8988T (cell line): ENCODE results near the gene SWAP70.
"Not testable (repeated sequence)": the region's sequence is repeated elsewhere in the genome, so short reads cannot be mapped to it uniquely, and the experiment has no call there.

Experiments used
- DNase-seq: peaks from one replicate; pipeline ENCODE4 v3.0.0; 2011

SWAP70 gene

DNA sequence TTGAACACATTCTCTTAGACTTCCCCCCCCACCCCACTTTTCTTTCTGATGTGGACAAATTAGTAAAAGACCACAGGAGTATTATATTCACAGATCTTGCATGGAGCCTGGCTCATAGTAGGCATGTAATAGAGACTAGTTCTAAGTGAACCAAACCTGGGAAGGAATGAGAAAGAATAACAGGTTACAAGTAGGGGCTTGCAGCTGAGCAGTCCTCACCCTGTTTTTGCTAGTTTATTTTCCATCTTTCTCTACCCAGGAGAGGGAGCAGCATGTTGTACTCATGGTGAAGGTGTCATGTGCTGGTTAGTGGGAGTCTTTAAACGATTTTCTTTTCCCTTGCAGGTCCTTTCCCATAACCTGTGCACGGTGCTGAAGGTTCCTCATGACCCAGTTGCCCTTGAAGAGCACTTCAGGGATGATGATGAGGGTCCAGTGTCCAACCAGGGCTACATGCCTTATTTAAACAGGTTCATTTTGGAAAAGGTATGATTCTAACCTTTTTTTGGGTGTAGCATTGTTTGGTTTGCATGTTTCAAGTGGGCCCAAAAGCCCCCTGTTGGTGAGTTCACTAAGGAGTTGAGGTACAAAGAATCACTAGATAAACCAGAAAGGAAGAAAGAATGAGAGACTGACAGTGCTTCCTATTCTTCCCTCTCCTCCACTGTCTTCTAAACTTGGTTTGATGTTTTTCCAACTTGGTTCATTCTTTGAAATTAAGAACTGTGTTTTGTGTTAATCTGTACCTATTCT is 30.1 kb downstream of the SWAP70 start:
- DNase-seq = no peak

DNA sequence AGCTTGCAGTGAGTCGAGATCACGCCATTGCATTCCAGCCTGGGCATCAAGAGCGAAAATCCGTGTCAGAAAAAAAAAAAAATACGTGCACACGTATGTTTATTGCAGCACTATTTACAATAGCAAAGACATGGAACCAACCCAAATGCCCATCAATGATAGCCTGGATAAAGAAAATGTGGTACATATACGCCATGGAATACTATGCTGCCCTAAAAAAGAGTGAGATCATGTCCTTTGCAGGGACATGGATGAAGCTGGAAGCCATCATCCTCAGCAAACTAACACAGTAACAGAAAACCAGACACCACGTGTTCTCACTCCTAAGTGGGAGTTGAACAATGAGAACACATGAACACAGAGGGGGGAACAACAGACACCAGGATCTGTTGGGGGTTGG is 31.4 kb downstream of the SWAP70 start:
- DNase-seq = not testable (repeated sequence)

DNA sequence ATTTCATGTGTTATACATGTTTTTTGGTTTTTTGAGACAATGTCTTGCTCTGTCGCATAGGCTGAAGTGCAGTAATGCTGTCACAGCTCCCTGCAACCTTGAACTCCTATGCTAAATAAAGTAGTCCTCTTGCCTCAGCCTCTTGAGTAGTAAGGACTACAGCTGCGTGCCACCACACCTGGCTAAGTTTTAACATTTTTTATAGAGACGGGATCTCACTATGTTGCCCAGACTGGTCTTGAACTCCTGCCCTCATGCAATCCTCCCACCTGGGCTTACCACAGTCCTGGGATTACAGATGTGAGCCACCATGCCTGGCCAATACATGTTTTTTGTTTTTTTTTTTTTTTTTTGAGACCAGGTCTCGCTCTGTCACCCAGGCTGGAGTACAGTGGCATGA is 33.9 kb downstream of the SWAP70 start:
- no peak for DNase-seq

DNA sequence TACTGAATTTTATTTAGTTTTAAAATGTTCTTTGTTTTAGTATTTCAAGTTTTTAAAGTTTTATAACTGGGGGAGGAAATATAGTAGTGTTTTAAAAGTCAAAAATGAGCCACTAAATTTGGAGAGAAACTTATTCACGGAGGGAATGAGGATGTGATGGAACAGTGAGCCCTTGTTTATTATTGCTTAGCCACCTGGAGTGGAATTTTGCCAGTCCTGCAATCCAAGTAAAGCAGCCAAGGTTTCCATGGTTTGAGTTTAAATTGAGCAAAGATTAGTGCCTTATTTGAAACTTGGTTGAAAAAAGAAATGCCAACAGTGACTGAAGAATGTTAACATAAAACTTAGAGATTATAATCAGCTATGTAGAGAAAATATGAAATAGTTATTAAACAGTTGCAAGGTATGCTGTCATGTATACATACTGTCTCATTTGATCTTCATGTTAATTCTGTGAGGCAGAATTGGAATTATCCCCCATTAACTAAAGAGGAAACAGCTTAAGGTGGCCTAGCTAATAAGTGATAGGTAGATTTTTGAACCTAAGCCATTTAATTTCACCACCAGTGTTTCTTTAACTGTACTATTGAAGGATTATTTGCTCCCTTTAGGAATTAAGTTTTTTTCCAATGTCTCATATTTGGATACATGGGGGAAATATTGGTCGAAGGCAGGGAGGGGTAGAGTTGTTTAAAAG is 36.4 kb downstream of the SWAP70 start:
- no peak for DNase-seq

DNA sequence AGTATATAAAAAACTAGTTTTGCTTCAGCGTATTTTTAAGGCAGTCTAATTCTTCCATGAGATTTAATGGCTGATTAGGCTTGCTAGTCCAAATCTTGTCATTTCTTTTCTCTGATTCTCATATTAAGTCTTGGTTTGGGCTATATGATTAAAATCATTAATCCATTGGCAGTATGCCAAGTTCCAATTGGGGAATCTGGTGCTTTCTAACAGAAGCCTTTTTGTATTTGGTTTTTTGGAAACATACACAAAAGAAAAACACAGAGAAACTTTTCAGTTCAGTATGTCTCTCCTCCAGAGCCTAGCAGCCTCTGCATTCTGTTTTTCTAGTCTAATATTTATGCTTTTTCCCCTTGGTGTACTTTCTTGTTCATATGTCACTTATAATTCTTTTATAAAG is 37.9 kb downstream of the SWAP70 start:
- no peak for DNase-seq

DNA sequence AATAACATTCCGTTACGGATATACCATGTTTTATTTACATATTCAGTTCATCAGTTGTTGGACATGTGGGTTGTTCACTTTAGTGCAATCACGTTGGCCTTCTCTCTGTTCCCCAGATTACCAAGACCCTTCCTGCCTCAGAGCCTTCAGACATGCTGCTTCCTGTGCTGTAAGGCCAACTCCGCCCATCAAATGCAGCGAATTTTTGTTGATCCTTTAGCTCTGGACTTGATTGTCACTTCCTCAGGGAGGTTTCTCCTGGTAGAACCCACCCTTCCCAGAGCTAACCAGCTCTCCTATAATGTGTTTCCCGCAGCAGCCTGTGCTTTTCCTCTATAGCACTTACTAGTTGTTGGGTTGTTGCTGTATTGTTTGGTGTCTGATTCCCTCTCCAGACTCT is 39.4 kb downstream of the SWAP70 start:
- DNase-seq = no peak

DNA sequence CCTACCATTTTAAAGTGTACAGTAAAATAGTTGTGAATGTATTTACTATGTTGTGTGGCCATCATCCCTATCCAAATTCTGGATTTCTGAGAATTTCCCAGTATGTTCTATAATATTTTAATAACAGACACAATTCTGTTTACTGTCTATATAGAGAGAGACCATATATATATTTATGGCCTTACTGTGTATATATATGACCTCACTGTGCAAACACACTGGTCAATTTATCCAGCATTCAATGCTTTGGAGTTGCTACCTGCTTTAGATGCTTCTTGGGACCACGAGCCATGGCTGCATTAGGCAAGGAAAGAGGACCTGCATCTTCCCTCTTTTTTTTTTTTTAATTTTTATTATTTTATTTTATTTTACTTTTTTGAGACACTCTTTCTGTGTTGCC is 40.2 kb downstream of the SWAP70 start:
- no peak for DNase-seq

DNA sequence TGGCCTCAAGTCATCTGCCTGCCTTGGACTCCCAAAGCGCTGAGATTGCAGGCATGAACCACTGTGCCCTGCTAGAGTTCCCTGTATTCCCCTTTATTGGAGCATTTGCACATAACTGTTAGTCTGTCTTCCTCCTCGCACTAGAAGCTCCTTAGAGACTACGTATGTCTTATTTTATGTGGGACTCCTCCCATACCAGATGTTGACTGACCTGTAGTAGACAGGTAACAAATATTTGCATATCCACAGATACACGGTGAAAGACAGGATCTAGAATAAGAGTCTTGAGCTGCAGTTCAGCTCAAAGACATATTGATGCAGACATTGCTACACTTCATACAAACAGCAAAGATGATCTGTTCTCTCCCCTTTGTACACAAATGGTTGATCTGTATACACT is 40.7 kb downstream of the SWAP70 start:
- DNase-seq = no peak

DNA sequence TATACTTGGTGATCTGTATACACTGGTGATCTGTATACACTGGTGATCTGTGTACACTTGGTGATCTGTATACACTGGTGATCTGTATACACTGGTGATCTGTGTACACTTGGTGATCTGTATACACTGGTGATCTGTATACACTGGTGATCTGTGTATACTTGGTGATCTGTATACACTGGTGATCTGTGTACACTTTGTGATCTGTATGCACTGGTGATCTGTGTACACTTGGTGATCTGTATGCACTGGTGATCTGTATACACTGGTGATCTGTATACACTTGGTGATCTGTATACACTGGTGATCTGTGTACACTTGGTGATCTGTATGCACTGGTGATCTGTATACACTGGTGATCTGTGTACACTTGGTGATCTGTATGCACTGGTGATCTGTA is 41.5 kb downstream of the SWAP70 start:
- not testable (repeated sequence) for DNase-seq

DNA sequence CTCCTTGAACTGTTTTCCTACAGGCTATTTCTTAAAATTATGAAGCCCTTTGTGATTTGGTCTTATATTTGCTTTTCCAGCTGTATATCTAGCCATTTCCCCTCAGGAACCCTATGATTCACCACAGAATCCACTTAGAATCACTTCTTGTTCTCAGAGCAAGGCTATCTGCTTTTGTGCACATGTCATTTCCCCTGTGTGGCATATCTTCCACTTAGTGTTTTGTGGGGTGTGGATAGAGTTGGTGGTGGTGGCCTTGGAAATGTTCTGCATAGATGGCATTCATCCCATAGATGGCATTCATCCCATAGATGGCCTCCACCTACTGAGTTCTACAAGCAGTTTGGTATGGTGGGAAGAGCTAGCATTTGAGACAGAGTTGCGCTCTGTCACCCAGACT is 44.7 kb downstream of the SWAP70 start:
- no peak for DNase-seq

DNA sequence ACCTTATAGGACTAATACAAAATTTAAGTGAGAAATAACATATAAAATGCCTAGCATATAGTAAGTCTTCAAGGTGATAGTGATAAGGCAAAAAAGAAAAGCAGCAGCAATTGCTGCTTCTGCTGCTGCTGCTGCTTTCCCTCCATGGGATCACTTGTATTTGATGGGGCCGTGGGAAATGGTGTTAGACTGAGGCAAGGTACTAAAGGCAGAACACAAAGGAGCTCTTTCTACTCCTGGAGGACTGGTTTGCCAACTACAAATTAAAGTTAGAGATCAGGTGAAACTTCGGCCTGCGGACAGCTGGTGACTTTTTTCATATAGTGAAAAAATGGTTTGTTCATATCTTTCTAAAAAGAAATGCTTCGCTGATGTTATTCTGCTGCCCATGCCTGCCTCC is 46.3 kb downstream of the SWAP70 start:
- DNase-seq = no peak

DNA sequence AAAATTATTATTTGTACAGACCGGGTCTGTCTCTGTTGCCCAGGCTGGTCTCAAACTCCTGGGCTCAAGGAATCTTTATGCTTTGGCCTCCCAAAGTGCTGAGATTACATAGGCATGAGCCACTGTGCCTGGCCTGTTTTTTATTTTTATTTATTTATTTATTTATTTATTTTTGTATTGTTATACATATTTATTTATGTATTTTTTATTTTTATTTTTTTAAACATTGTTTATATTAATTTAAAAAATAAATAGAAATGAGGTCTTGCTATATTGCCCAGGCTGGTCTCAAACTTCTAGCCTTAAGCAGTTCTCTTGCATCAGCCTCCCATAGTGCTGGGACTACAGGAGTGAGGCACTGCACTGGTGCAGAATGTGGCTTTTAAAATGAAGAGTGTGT is 47.0 kb downstream of the SWAP70 start:
- DNase-seq = no peak

DNA sequence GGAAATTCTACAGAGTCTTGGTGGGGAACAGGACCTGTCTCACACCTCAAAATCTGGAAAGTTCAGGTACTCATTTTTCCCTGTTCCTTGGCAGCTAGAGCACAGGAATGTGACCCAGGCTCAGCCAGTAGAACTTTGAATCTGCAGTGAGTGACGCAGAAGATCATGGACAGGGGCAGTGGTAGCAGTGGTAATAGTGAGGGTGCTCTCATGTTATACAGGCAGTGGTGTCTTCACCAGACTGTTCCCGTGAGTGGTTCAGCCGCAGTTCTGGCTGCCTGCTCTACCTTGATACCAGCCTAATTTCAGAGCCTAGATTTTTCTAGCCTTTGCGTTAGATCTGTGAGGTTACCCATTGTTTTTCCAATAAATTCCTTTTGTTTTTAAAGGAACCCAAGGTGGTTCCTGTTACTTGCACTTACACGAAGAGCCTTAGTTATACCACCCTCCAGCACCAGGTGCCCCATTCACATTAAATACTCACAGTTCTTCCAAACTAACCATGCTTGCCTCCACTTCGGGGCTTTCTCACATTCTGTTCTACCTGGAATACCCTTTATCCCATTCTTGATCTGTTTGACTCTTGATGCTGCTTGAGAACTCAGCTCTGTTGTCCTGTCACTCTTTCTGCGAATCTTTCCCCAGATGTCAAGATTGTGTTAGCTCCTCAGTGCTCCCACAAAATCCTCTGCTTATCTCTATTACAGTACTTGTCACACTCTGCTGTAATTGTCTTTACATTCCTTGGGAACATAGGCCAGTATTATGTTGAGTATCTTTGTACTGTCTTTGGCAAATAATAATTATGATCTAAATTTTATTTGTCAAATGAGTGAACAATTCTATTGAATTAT is 47.8 kb downstream of the SWAP70 start:
- DNase-seq = no peak

DNA sequence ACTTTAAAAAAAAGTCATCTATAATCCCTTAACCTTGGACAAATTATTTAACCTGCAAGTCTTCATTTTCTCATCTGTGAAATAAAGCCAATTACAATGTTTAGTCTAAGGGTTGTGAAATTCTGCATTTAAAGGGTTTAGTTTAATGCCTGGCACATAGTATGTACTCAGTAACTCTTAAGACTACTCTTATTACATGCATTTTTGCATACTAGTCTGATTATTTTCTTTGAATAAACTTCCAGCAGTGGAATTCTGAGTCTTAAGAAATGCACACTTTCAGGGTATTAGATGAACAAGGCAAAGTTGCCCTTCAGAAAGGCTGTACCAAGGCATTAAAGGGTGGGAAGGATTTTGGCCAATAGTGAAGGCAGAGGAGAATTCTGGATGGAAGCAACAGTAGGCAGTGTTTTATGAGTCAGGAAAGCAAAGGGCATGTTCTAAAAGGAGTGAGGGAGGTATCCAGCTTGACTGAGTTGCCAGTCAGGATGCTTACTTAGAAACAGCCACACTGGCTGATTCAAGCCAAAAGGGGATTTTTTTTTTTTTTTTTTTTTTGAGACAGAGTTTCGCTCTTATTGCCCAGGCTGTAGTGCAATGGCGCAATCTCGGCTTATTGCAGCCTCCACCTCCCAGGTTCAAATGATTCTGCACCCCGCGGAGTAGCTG is 50.5 kb downstream of the SWAP70 start:
- no peak for DNase-seq

DNA sequence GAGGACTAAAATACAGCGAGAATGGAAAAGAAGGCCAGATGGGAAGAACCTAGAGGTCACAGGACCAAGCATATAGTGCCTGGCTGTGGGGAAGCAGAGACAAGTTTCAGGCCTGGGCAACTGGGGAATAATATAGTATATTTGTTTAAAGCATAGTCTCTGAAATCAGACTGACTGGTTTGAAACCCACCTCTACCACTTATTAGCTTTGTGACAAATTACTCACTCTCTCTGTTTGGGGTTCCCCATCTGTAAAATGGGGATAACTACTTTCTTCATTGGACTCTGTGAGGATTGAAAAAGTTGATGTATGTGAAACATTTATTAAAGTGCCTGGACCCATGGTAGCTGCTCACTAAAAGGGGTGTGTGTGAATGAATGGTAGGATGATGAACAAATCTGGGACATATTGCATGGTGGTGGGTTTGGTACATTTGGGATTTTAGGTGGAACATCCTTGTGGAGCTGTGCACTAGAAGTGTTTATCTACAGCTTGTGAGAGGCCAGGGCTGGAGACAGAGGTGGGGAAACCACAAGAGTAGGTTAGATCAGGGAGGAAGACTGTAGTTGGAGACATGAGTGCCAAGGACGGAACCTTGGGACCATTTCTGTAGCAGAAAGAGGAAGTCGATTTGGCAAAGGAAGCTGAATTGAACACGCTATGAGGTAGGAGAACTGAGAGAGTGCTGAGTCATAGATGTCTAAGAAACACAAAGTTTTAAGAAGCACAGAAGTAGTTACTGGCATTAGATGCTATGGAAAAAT is 52.6 kb downstream of the SWAP70 start:
- no peak for DNase-seq

DNA sequence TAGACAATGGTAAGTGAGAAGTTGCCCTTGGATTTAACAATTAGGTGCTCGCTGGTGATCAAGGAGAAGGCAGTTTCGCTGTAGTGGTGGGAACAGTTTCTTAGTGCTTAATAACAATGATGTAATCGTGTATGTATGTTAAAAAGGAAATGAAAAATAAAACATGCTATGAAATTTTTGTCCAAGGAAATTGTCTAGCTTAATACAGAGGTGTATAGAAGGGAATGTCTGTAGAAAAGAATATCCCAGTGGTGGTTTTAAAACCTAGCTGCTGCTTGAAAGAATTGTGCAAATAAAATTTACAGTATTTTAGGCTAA is 53.1 kb downstream of the SWAP70 start:
- no peak for DNase-seq

DNA sequence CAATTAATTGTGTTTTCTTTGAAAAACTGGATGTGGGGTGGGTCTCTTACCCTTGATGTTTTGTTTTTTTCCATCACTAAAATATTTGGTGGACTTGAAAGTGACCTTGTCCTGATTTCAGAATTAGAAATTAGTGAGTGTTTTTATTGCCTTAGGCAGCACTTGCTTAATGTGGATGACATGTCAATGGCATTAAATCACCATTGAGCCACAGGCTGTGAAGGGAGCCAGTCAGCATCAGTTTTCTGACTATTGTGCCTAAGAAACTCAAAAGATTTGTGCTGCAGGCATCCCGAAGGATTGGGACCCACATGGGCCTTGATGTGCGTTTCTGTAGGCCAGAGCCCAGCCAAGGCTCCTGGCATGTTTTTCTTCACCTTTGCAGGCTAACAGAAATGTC is 53.8 kb downstream of the SWAP70 start:
- DNase-seq = no peak

DNA sequence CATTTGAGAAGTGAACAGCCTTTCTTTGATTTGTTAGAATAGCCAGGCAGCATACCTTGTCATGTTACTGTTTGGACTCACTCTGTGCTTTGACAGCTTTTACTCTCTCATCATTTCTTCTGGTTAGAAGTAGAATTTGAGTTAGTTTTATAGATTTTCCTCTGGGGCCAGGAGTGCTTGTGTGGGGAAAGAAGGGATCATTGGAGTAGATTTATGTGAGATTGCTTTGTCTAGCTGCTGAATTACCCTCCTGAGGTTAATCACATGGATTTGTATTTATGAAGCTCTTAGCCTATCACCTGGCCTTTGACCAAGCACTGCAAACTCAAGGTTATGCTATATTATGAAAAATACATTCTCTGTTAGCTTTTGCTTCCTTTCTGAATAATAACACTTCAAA is 54.3 kb downstream of the SWAP70 start:
- DNase-seq = no peak

DNA sequence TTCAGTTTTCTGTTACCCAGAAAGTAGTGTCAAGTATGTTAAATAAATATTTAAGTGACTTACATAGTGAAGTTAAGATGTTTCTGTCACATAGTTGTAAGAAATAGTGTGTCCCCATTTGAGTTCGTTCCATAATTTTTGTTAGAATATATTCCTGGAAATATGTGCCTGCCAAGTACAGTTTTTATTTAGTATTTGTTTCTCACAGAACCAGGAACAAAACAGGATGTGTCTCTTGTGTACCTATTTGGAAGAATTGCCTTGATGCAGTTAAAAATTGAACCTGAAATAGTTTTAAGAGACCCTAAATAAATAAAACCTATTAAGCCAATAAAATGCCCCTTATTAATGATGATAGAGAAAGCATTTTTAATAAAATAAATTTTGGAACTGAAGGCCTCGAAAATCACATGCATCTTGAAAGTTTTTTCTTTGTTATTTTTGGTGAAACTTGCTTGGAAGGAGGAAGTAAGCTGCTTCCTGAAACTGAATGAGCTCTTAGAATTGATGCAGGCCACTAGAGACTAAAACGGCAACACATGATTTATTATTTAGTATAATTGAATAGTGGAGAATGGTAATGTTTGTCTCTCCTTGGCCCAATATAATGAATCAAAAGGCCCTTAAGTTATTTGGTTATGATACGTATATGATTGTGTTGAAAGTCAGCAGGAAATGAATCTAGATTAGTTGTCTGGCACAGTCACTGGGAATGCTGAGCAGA is 55.9 kb downstream of the SWAP70 start:
- DNase-seq = no peak

DNA sequence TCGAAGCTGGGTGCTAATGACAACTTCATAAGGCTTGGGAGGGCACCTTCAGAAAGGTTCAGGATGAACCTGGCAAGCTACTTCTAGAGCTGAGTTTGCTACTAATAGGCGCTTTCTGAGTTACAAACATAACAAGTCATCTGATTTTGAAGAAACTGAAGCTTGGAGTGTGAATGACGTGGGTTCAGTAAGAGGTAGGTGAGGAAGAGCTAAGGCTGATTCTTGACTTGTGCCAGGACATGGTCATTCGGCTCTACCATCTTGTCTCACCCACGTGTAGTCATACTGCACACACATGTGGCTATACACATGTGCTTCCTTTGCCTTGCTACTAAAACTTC is 56.4 kb downstream of the SWAP70 start:
- DNase-seq = no peak

DNA sequence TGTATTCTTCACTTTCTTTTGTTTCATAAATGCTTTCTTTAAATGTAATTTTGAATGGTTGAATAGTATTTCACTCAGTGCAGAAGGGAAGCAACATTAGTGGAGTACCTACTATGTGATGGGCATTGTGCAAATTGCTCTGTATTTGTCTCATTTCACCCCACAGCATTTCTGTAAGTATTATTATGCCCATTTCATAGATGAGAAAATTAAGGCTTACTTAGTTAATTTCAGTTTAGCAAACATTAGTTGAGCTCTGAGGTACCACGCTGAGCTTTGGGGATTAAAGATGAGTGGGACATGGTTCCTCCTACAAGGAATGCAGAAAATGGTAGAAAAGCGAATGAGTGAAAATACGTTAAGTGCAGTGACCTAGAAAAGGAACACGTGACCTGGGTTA is 58.1 kb downstream of the SWAP70 start:
- no peak for DNase-seq

DNA sequence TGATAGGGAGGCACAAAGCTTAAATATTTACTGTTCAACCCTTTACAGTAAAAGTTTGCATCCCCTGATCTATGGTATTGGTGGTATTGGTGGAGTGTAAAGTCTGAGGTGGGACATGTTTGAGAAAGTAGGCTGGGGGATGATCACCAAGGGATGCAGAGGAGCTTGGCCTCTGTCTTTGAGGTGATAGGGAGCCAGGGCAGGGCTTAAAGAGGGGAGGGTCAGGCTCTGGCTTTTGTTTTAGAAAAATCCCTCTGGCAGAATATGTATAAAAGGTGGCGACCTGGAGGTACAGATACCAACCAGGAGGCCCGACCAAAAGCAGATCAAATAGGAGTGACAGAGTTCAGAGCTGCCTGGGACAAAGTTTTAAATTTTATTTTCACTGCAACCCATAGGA is 59.0 kb downstream of the SWAP70 start:
- no peak for DNase-seq
